Neural progenitor cell (in vitro differentiated cells): Measurements from ENCODE around the gene AFF1. TPM values are rescaled to one million over a fixed set of nuclear protein-coding genes. Genes with fewer than 3 reads are reported as not detected.

Experiments used
- DNase-seq: peaks from one replicate; pipeline ENCODE4 v3.0.0-alpha.2; 2016; ENCODE audit warnings: low spot score
- H2AFZ ChIP-seq: fragments of 200-600 bp; sonication (generic); replicated peaks from 2 replicates; pipeline ENCODE4 v1.6.1; 2016; ENCODE audit warnings: antibody characterized with exemption
- H3F3A ChIP-seq: fragments of 200-600 bp; sonication (generic); 2 replicates; pipeline ENCODE4 v1.6.1; 2016; ENCODE audit warnings: antibody characterized with exemption, low read depth
- H3K27ac ChIP-seq: fragments of 200-600 bp; sonication (generic); 2 replicates; pipeline ENCODE4 v1.5.1; 2016; ENCODE audit warnings: mild to moderate bottlenecking
- H3K27me3 ChIP-seq: fragments of 200-600 bp; sonication (generic); 2 replicates; pipeline ENCODE4 v1.6.1; 2016; ENCODE audit warnings: mild to moderate bottlenecking, moderate library complexity
- H3K36me3 ChIP-seq: fragments of 200-600 bp; sonication (generic); 2 replicates; pipeline ENCODE4 v1.5.1; 2016
- H3K4me1 ChIP-seq: fragments of 200-600 bp; sonication (generic); 2 replicates; pipeline ENCODE4 v1.6.1; 2016; ENCODE audit warnings: mixed run types
- H3K4me2 ChIP-seq: fragments of 200-600 bp; sonication (generic); 2 replicates; pipeline ENCODE4 v1.6.1; 2016
- H3K4me3 ChIP-seq: fragments of 200-600 bp; sonication (generic); 2 replicates; pipeline ENCODE4 v1.5.1; 2016
- H3K79me2 ChIP-seq: fragments of 200-600 bp; sonication (generic); 2 replicates; pipeline ENCODE4 v1.6.1; 2016; ENCODE audit warnings: low read depth
- H3K9ac ChIP-seq: fragments of 200-600 bp; sonication (generic); 2 replicates; pipeline ENCODE4 v1.6.1; 2016
- H3K9me3 ChIP-seq: fragments of 200-600 bp; sonication (generic); 2 replicates; pipeline ENCODE4 v1.5.1; 2016; ENCODE audit warnings: low read depth
- H4K20me1 ChIP-seq: fragments of 200-600 bp; sonication (generic); 2 replicates; pipeline ENCODE4 v1.6.1; 2016; ENCODE audit warnings: low read depth
- H3K27ac Mint-ChIP-seq: 3 replicates; pipeline ENCODE4 v1.8.0; 2021; ENCODE audit warnings: mixed read lengths
- H3K27me3 Mint-ChIP-seq: 2 replicates; pipeline ENCODE4 v1.8.0; 2022; ENCODE audit warnings: low read depth, mild to moderate bottlenecking, inconsistent platforms, moderate library complexity, mixed read lengths; ENCODE audit not compliant: insufficient read depth
- H3K36me3 Mint-ChIP-seq: 3 replicates; pipeline ENCODE4 v1.8.0; 2021; ENCODE audit warnings: mixed read lengths
- H3K4me1 Mint-ChIP-seq: 3 replicates; pipeline ENCODE4 v1.8.0; 2021; ENCODE audit warnings: mixed read lengths
- H3K4me3 Mint-ChIP-seq: 3 replicates; pipeline ENCODE4 v1.8.0; 2021; ENCODE audit warnings: mild to moderate bottlenecking, moderate library complexity, mixed read lengths
- H3K9me3 Mint-ChIP-seq: 3 replicates; pipeline ENCODE4 v1.8.0; 2020; ENCODE audit warnings: mixed read lengths
- EZH2 ChIP-seq: fragments of 200-600 bp; sonication (generic); IDR thresholded peaks from 2 replicates; pipeline ENCODE4 v1.6.1; 2017; ENCODE audit warnings: antibody characterized with exemption, mild to moderate bottlenecking, moderate library complexity
- EZH2phosphoT487 ChIP-seq: fragments of 200-600 bp; sonication (generic); IDR thresholded peaks from 2 replicates; pipeline ENCODE4 v1.6.1; 2017; ENCODE audit warnings: antibody characterized with exemption
- total RNA-seq: library from RNA; depleted of rRNA; stranded (reverse); fragments of >200 nt; gene quantifications from 2 replicates; pipeline ENCODE4 v1.2.3, GENCODE V29; 2015; ENCODE audit warnings: low replicate concordance
- TF ChIP-seq, protein P1 (sequence below): fragments of 200-600 bp; sonication (generic); IDR thresholded peaks from 2 replicates; pipeline ENCODE4 v1.5.1; 2017; ENCODE audit warnings: antibody characterized with exemption, mild to moderate bottlenecking

Gene AFF1
- total RNA-seq, 1 donor from 2014 or later = 29.0 TPM

DNA sequence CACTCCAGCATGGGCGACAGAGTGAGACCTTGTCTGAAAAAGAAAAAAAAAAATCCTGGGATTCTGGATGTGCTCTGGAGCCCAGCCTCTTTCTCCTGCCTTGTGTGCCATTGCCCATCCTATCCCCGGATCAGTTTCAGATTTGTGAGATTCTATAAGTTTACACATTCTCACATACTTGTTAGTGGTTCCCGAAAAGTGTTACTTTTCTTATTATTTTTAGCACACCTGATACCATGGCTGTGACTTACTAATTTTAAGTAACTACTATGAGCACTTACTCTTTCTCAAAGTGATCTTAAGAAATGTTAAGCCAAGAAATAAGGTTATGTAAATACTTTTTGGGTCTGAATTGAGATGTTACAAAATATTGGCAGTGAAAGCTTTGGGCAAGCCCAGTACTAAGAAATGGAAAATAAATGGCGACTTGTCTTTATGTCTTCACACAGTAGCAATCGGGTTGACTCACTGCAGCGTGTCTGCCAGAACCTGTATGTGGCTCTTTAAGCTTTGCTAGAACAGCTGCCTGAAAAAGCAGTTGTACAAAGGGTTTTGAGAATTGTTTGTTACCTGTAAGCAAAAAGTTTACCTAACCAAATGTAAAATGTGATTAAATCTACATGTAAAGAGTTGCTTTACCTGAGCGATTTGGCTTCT, 166.9 kb downstream of the AFF1 start:
- Mint-ChIP-seq H3K36me3 (peaks cover 2% of the 10 kb centered on the region), H3K27ac (no peak overlapping the region), H3K9me3 (no peaks in the 10 kb centered on the region), H3K4me1 (peaks cover 8% of the 10 kb centered on the region), H3K4me3 (no peak overlapping the region), H3K27me3 (no peaks in the 10 kb centered on the region)
- Histone ChIP-seq H3K9ac (no peak overlapping the region), H2AFZ (no peak overlapping the region), H3K36me3 (no peaks in the 10 kb centered on the region), H4K20me1 (peaks cover 47% of the 10 kb centered on the region), H3K4me2 (no peak overlapping the region), H3F3A (peaks cover 34% of the 10 kb centered on the region), H3K4me3 (no peak overlapping the region), H3K9me3 (no peaks in the 10 kb centered on the region), H3K27me3 (no peaks in the 10 kb centered on the region), H3K79me2 (peaks cover 25% of the 10 kb centered on the region), H3K27ac (no peak overlapping the region), H3K4me1 (peaks cover 33% of the 10 kb centered on the region)
- TF ChIP-seq EZH2 (no peak), EZH2phosphoT487 (no peak)
- TF ChIP-seq, protein P1, sequence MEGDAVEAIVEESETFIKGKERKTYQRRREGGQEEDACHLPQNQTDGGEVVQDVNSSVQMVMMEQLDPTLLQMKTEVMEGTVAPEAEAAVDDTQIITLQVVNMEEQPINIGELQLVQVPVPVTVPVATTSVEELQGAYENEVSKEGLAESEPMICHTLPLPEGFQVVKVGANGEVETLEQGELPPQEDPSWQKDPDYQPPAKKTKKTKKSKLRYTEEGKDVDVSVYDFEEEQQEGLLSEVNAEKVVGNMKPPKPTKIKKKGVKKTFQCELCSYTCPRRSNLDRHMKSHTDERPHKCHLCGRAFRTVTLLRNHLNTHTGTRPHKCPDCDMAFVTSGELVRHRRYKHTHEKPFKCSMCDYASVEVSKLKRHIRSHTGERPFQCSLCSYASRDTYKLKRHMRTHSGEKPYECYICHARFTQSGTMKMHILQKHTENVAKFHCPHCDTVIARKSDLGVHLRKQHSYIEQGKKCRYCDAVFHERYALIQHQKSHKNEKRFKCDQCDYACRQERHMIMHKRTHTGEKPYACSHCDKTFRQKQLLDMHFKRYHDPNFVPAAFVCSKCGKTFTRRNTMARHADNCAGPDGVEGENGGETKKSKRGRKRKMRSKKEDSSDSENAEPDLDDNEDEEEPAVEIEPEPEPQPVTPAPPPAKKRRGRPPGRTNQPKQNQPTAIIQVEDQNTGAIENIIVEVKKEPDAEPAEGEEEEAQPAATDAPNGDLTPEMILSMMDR = no peak
- DNase-seq = no peak

DNA sequence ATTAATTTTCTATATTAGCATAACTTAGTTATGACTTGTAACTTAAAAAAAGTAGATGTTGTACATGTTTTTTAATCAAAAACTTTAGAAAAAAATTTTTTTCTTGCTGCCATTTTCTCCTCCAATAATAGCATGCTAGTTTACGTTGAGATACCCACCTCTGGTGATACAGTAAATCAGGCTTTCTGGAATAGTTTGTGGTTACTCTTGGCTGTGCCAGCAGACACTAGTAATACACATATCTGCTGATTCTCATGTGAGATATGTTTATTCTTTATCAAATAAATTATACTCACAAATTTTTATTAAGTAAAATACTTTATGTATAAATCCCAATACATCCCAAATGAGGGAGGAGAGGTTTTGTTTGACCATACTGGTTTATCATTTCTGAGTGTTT, 168.3 kb downstream of the AFF1 start:
- peaks cover 20% of the 10 kb centered on the region for H3K4me1 ChIP-seq
- peaks cover 14% of the 10 kb centered on the region for H3K79me2 ChIP-seq
- Mint-ChIP-seq H3K4me3 (no peak overlapping the region), H3K27me3 (no peaks in the 10 kb centered on the region), H3K4me1 (peaks cover 11% of the 10 kb centered on the region), H3K9me3 (no peaks in the 10 kb centered on the region), H3K36me3 (peaks cover 4% of the 10 kb centered on the region), H3K27ac (no peak overlapping the region)
- peaks cover 36% of the 10 kb centered on the region for H4K20me1 ChIP-seq
- no peak overlapping the region for H2AFZ ChIP-seq
- no peak for DNase-seq
- H3K27me3 ChIP-seq = no peaks in the 10 kb centered on the region
- no peak for TF ChIP-seq EZH2
- no peak for TF ChIP-seq EZH2phosphoT487
- TF ChIP-seq, protein P1 = no peak
- H3K9me3 ChIP-seq = no peaks in the 10 kb centered on the region
- H3K4me2 ChIP-seq = no peak overlapping the region
- no peak overlapping the region for H3K27ac ChIP-seq
- H3F3A ChIP-seq = peaks cover 25% of the 10 kb centered on the region
- H3K36me3 ChIP-seq = no peaks in the 10 kb centered on the region
- no peak overlapping the region for H3K4me3 ChIP-seq
- H3K9ac ChIP-seq = no peak overlapping the region

DNA sequence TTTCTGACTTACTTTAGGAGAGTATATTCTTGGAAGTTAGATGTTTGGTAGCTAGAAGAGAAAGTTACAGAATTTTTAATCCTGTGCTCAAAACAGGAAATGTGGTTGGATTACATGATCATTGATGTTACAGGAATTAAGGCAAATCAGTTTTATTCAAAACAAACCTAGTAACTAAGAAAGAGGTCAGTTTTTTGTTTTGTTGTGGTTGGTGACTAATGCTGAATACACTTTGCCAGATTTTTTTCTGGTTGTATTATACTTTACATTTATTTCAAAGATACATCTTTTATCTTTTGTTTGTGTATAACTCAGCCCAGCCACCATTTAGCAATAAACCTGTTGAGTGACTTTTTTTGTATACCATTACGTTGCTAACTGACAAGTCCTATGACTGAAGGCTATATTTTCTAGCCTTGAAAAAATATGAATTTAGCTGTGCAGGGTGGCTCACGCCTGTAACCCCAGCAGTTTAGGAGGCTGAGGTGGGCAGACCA, 168.9 kb downstream of the AFF1 start:
- H3K9me3 Mint-ChIP-seq = no peaks in the 10 kb centered on the region
- peaks cover 15% of the 10 kb centered on the region for H3K4me1 Mint-ChIP-seq
- H3K4me3 Mint-ChIP-seq = no peak overlapping the region
- Histone ChIP-seq H4K20me1 (peaks cover 32% of the 10 kb centered on the region), H3K4me1 (peaks cover 20% of the 10 kb centered on the region), H2AFZ (no peak overlapping the region), H3K79me2 (peaks cover 9% of the 10 kb centered on the region), H3K4me2 (no peak overlapping the region), H3K27me3 (no peaks in the 10 kb centered on the region), H3K36me3 (no peaks in the 10 kb centered on the region), H3K9me3 (no peaks in the 10 kb centered on the region), H3K4me3 (no peak overlapping the region), H3F3A (peaks cover 24% of the 10 kb centered on the region), H3K27ac (no peak overlapping the region), H3K9ac (no peak overlapping the region)
- TF ChIP-seq EZH2 (no peak), EZH2phosphoT487 (no peak)
- TF ChIP-seq, protein P1 = no peak
- DNase-seq = no peak
- H3K27ac Mint-ChIP-seq = no peak overlapping the region
- H3K27me3 Mint-ChIP-seq = no peaks in the 10 kb centered on the region
- peaks cover 4% of the 10 kb centered on the region for H3K36me3 Mint-ChIP-seq
